Panc1 (cell line): Measurements from ENCODE around the gene FANCC. TPM values are rescaled to one million over a fixed set of nuclear protein-coding genes. Genes with fewer than 3 reads are reported as not detected.
"Not testable (repeated sequence)": the region's sequence is repeated elsewhere in the genome, so short reads cannot be mapped to it uniquely, and the experiment has no call there.

Experiments
- ATAC-seq: fragments of 200-7000 bp; cut with Tn5 transposase; 2 replicates; pipeline ENCODE4 v1.9.1; 2020; ENCODE audit warnings: mild to moderate bottlenecking, moderate library complexity
- BruUV-seq: library from RNA; stranded (reverse); fragments of 400-500 nt; replicated peaks from 2 replicates; lab custom pipeline; 2021; lab: Mats Ljungman, UMichigan
- CTCF ChIA-PET: fragments of 300-600 bp; sonication (Branson Sonifier 250); formaldehyde crosslinking; loops from one replicate; lab custom pipeline; 2022; ENCODE audit warnings: antibody characterized with exemption; lab: Charles Lee
- POLR2A ChIA-PET: fragments of 300-600 bp; sonication (Branson Sonifier 250); formaldehyde crosslinking; loops from one replicate; lab custom pipeline; 2022; ENCODE audit warnings: antibody characterized with exemption; lab: Charles Lee
- DNase-seq: peaks from one replicate; pipeline ENCODE4 v3.0.0-alpha.2; 2010; ENCODE audit warnings: low read depth, low spot score
- H3K27ac ChIP-seq: 2 replicates; pipeline ENCODE4 v1.5.1; 2011; ENCODE audit warnings: mild to moderate bottlenecking, low read length, inconsistent platforms
- H3K27me3 ChIP-seq: fragments of 200-500 bp; sonication (Bioruptor generic); 2 replicates; pipeline ENCODE4 v1.6.0; 2014; ENCODE audit warnings: low read length, inconsistent platforms; ENCODE audit not compliant: control insufficient read depth, insufficient read depth
- H3K36me3 ChIP-seq: fragments of 200-500 bp; sonication (Bioruptor generic); 2 replicates; pipeline ENCODE4 v1.5.1; 2014; ENCODE audit warnings: inconsistent platforms, mild to moderate bottlenecking, low read length, moderate library complexity; ENCODE audit not compliant: control insufficient read depth, insufficient read depth
- H3K4me1 ChIP-seq: 2 replicates; pipeline ENCODE4 v1.5.1; 2011; ENCODE audit warnings: inconsistent platforms, mild to moderate bottlenecking, low read length, moderate library complexity; ENCODE audit not compliant: control insufficient read depth, insufficient read depth
- H3K4me3 ChIP-seq, 2 experiments: 2 replicates each; pipeline ENCODE4 v1.5.1; 2011 to 2012; ENCODE audit warnings: low read depth in 2 of 2, low read length in 2 of 2, mild to moderate bottlenecking in 2 of 2, inconsistent platforms in 1 of 2, moderate library complexity in 1 of 2
- H3K9me3 ChIP-seq: fragments of 200-500 bp; sonication (Bioruptor generic); 2 replicates; pipeline ENCODE4 v1.5.1; 2014; ENCODE audit warnings: low read depth, mild to moderate bottlenecking, inconsistent platforms, low read length, moderate library complexity; ENCODE audit not compliant: control insufficient read depth, insufficient read depth
- POLR2AphosphoS5 ChIP-seq: IDR thresholded peaks from 2 replicates; pipeline ENCODE4 v1.6.1; 2012; ENCODE audit warnings: mild to moderate bottlenecking, low read depth, low read length, moderate library complexity
- SIN3A ChIP-seq: IDR thresholded peaks from 2 replicates; pipeline ENCODE4 v1.6.1; 2012; ENCODE audit warnings: low read depth, mild to moderate bottlenecking, low read length, moderate library complexity, borderline replicate concordance; ENCODE audit not compliant: insufficient read depth
- TCF7L2 ChIP-seq: IDR thresholded peaks from 2 replicates; pipeline ENCODE4 v1.6.1; 2011; ENCODE audit warnings: mild to moderate bottlenecking, low read depth, low read length, inconsistent platforms
- in situ Hi-C: cut with HindIII; loops from 2 replicates; pipeline ENCODE4 v1.10.0; 2016; ENCODE audit warnings: low sequenced_read_pairs, low pct_unique_long_range_greater_than_20kb
- intact Hi-C: fragments of 100-400 bp; cut with micrococcal nuclease; formaldehyde crosslinking; loops from one replicate; pipeline ENCODE4 v1.10.0; 2022; ENCODE audit not compliant: unreplicated experiment
- total RNA-seq: library from RNA; stranded (reverse); gene quantifications from one replicate; pipeline ENCODE4 v1.2.1, GENCODE V29; 2021; ENCODE audit not compliant: unreplicated experiment
- TF ChIP-seq, protein P1 (sequence below), 2 experiments: IDR thresholded peaks; 2 replicates each; pipeline ENCODE4 v1.6.1; 2011 to 2012; ENCODE audit warnings: low read depth in 2 of 2, control low read depth in 1 of 2, low read length in 1 of 2, mild to moderate bottlenecking in 1 of 2, moderate library complexity in 1 of 2; ENCODE audit not compliant: insufficient read depth in 1 of 2
- TF ChIP-seq, protein P2 (sequence below): fragments of 450-650 bp; IDR thresholded peaks from 2 replicates; pipeline ENCODE4 v1.5.1; 2017; ENCODE audit warnings: mild to moderate bottlenecking

The FANCC gene
- total RNA-seq, 1 experiment from 2014 or later: 17.8 TPM

DNA sequence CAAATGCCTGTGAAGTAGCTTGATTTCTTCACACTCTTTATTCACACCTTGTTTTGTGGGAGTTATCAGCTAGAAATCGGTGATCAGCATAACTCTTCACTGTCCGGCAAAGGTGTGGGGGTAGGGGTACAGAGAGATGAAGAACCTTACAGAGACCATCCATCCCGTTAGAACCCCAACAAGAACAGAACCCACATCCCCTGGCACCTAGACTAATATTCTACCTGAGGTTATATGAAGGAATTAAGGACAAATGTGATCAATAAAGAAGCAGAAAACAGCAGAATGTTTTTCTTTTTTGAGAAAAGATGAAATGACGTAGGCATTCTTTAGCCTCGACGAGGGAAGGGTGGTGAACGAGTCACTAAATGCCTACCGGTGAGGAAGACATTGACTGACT, 44.7 kb downstream of the FANCC start:
- no peaks in the 10 kb centered on the region for H3K27me3 ChIP-seq
- CTCF ChIA-PET: no interaction called here
- H3K27ac ChIP-seq: no peak overlapping the region
- BruUV-seq: no TSS peak
- no peaks in the 10 kb centered on the region for H3K36me3 ChIP-seq
- no peaks in the 10 kb centered on the region for H3K9me3 ChIP-seq
- in situ Hi-C loops (no loop called here), intact Hi-C loops (no loop called here)
- DNase-seq: no peak
- ATAC-seq: no peak
- POLR2A ChIA-PET: interaction anchor here (0.6 kb wide), 1 partner anchor 17 kb away, joined by 3 read pairs; no protein-coding TSS in a partner anchor
- no peaks in the 10 kb centered on the region for H3K4me1 ChIP-seq
- TF ChIP-seq, protein P1, sequence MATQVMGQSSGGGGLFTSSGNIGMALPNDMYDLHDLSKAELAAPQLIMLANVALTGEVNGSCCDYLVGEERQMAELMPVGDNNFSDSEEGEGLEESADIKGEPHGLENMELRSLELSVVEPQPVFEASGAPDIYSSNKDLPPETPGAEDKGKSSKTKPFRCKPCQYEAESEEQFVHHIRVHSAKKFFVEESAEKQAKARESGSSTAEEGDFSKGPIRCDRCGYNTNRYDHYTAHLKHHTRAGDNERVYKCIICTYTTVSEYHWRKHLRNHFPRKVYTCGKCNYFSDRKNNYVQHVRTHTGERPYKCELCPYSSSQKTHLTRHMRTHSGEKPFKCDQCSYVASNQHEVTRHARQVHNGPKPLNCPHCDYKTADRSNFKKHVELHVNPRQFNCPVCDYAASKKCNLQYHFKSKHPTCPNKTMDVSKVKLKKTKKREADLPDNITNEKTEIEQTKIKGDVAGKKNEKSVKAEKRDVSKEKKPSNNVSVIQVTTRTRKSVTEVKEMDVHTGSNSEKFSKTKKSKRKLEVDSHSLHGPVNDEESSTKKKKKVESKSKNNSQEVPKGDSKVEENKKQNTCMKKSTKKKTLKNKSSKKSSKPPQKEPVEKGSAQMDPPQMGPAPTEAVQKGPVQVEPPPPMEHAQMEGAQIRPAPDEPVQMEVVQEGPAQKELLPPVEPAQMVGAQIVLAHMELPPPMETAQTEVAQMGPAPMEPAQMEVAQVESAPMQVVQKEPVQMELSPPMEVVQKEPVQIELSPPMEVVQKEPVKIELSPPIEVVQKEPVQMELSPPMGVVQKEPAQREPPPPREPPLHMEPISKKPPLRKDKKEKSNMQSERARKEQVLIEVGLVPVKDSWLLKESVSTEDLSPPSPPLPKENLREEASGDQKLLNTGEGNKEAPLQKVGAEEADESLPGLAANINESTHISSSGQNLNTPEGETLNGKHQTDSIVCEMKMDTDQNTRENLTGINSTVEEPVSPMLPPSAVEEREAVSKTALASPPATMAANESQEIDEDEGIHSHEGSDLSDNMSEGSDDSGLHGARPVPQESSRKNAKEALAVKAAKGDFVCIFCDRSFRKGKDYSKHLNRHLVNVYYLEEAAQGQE (IDR thresholded peaks at IDR 0.05; ENCODE audit: insufficient read depth in 1 of 2, low read depth in 2 of 2, low read length in 1 of 2): no peak
- no peak for TF ChIP-seq SIN3A
- H3K4me3 ChIP-seq: no peak overlapping the region

DNA sequence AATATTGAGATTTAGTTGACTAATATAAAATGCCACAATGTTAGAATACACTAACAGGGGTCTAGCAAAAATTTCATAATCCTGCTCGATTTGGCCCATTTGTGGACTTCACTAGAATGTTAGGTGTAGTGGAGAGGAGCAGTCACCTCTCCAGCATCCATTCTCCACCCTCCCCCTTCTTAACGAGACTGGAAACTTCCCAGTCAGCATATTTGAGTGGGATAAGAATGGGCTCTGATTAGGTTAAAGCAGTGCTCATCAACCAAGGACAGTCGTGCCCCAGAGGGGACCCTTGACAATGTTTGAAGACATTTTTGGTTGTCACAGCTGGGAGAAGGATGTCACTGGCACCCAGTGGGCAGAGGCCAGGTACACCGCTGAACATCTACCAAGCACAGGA, 46.7 kb downstream of the FANCC start:
- DNase-seq (no peak), ATAC-seq (no peak)
- intact Hi-C loops: no loop called here
- Histone ChIP-seq H3K9me3 (no peaks in the 10 kb centered on the region), H3K27ac (no peak overlapping the region), H3K27me3 (no peaks in the 10 kb centered on the region), H3K4me1 (no peaks in the 10 kb centered on the region), H3K36me3 (no peaks in the 10 kb centered on the region), H3K4me3 (no peak overlapping the region)
- ChIA-PET CTCF (no interaction called here), POLR2A (no interaction called here)
- TF ChIP-seq SIN3A: no peak
- TF ChIP-seq, protein P2, sequence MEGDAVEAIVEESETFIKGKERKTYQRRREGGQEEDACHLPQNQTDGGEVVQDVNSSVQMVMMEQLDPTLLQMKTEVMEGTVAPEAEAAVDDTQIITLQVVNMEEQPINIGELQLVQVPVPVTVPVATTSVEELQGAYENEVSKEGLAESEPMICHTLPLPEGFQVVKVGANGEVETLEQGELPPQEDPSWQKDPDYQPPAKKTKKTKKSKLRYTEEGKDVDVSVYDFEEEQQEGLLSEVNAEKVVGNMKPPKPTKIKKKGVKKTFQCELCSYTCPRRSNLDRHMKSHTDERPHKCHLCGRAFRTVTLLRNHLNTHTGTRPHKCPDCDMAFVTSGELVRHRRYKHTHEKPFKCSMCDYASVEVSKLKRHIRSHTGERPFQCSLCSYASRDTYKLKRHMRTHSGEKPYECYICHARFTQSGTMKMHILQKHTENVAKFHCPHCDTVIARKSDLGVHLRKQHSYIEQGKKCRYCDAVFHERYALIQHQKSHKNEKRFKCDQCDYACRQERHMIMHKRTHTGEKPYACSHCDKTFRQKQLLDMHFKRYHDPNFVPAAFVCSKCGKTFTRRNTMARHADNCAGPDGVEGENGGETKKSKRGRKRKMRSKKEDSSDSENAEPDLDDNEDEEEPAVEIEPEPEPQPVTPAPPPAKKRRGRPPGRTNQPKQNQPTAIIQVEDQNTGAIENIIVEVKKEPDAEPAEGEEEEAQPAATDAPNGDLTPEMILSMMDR: no peak
- no peak for TF ChIP-seq TCF7L2
- TF ChIP-seq, protein P1 (IDR thresholded peaks at IDR 0.05; ENCODE audit: insufficient read depth in 1 of 2, low read depth in 2 of 2, low read length in 1 of 2): no peak
- TF ChIP-seq POLR2AphosphoS5: no peak
- BruUV-seq: no TSS peak
- in situ Hi-C loops: no loop called here

DNA sequence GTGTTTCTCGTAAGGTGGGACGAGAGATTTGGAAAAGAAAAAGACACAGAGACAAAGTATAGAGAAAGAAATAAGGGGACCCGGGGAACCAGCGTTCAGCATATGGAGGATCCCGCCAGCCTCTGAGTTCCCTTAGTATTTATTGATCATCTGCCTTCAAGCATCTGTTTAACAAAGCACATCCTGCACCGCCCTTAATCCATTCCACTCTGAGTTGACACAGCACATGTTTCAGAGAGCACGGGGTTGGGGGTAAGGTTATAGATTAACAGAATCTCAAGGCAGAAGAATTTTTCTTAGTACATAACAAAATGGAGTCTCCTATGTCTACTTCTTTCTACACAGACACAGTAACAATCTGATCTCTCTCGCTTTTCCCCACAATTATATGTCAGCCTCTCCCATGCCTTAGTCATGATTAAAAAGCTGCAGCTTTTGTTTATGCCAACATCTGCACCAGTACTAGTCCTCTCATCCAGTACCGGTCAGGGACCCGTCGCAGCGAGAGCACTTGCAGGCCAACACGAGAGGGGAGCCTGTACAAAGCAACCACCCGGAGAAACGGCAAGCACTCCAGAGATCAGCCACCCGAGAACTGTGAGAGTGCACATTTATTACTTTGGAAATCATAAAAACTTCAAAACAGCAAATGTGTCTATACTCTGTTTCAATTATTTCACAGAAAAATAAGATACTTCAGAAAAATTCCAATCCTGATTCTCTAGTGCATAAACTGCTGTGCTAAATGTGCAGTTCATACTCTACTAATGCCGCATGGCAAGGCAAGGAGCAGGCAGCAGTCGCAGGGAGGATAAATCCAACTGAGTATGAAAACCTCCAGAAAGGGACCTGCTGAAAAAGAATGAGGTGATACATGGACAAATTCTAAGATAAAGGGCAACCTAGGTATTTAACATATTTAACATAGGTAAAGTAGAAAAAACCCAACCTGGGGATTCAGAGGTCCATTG, 47.4 kb downstream of the FANCC start:
- POLR2A ChIA-PET, H3K4me1 ChIP-seq, H3K4me3 ChIP-seq, intact Hi-C loops, H3K9me3 ChIP-seq, H3K36me3 ChIP-seq, DNase-seq, ATAC-seq, BruUV-seq, in situ Hi-C loops, CTCF ChIA-PET, H3K27ac ChIP-seq, H3K27me3 ChIP-seq: not testable (repeated sequence)
